ENCODE measurements around the gene MAP2K6. TPM values are rescaled to one million over a fixed set of nuclear protein-coding genes. Genes with fewer than 3 reads are reported as not detected.

MAP2K6 gene
- total and polyA plus RNA-seq, 2 donors (not counting 3 experiments of a cell fraction or from before 2014, with no cell fraction given), result 5.9 to 13.9 TPM

DNA sequence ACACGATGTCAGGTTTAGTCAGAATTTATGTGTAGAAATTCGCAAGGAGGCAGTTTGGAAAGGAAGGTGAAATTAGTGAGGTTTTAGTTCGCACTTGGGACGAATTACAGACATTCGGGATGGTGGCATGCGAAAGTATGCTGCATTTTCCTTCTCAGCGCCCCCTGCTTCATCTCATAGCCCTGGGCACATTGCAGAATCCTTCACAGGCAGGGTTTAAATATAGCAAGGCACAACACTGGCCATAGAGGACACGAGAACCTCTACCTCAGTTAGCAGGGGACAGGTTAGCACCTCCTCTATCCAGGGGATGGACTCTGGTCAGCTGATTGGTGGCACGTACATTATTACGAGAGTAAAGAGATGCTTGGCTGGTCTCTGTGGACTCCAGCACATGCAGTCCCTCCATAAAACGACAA, 47.5 kb downstream of the MAP2K6 start:
- no peak for DNase-seq (ENCODE audit: low read depth, low spot score)
- no peaks in the 10 kb centered on the region for H3K36me3 ChIP-seq (ENCODE audit: control insufficient read depth in 2 of 2, extremely low read depth in 1 of 2, insufficient read depth in 2 of 2, low read length in 2 of 2)
- no peak overlapping the region for H2AFZ ChIP-seq (ENCODE audit: low read depth, low read length)
- no peaks in the 10 kb centered on the region for H3K79me2 ChIP-seq (ENCODE audit: control insufficient read depth, insufficient read depth, low read length)
- peaks cover 7% of the 10 kb centered on the region for H3K4me1 ChIP-seq (ENCODE audit: control insufficient read depth, extremely low read depth, insufficient read depth, low read length)
- H3K4me3 ChIP-seq (replicated peaks in 1 of 3; ENCODE audit: insufficient read depth in 1 of 3, low read depth in 1 of 3, low read length in 3 of 3), result no peak overlapping the region
- H3K9me1 ChIP-seq (replicated peaks; ENCODE audit: control insufficient read depth, extremely low read depth, insufficient read depth, low read length), result no peaks in the 10 kb centered on the region
- no peaks in the 10 kb centered on the region for H3K27me3 ChIP-seq (ENCODE audit: control insufficient read depth in 2 of 2, insufficient read depth in 2 of 2, low read length in 2 of 2)
- dilution Hi-C loops (cut with MboI; ENCODE audit: extremely low pct_ligation_motif_present, low sequenced_read_pairs), result no loop called here
- TF ChIP-seq GATA2 (IDR thresholded peaks at IDR 0.05; ENCODE audit: insufficient read depth, insufficient read length, low read depth, low read length), result no peak
- TF ChIP-seq MYC (IDR thresholded peaks at IDR 0.05; ENCODE audit: low read depth, low read length), result no peak
- TF ChIP-seq CTCF (IDR thresholded peaks at IDR 0.05; ENCODE audit: extremely low read depth in 1 of 2, insufficient read depth in 1 of 2, low read depth in 1 of 2, low read length in 2 of 2), result no peak
- TF ChIP-seq POLR2AphosphoS5 (IDR thresholded peaks at IDR 0.05; ENCODE audit: insufficient read depth, low read depth, low read length), result no peak
- no peak for TF ChIP-seq POLR2A (IDR thresholded peaks at IDR 0.05; ENCODE audit: low read depth, low read length)
- no peak for TF ChIP-seq FOS (IDR thresholded peaks at IDR 0.05; ENCODE audit: borderline replicate concordance, insufficient read depth, low read length)
- no peak for TF ChIP-seq JUN (IDR thresholded peaks at IDR 0.05; ENCODE audit: borderline replicate concordance, insufficient read depth, insufficient read length, low read depth)
- TF ChIP-seq MAX (IDR thresholded peaks at IDR 0.05; ENCODE audit: insufficient read depth, insufficient read length), result no peak
- no peak for TF ChIP-seq EZH2 (IDR thresholded peaks at IDR 0.05; ENCODE audit: borderline replicate concordance, low read depth, low read length, severe bottlenecking)
- H4K20me1 ChIP-seq (replicated peaks; ENCODE audit: control insufficient read depth, extremely low read depth, insufficient read depth, low read length), result no peaks in the 10 kb centered on the region
- intact Hi-C loops (cut with micrococcal nuclease), result no loop called here
- no peak overlapping the region for H3K27ac ChIP-seq (ENCODE audit: insufficient read depth, low read depth, low read length)
- FAIRE-seq, result no peak
- no peak overlapping the region for H3K9ac ChIP-seq (replicated peaks; ENCODE audit: extremely low read depth, insufficient read depth, low read length)
- no peaks in the 10 kb centered on the region for H3K9me3 ChIP-seq (replicated peaks; ENCODE audit: control insufficient read depth, insufficient read depth, low read length)
- H3K4me2 ChIP-seq (ENCODE audit: insufficient read depth, low read length), result no peak overlapping the region
- BruUV-seq (replicated peaks), result no TSS peak
- ChIA-PET CTCF (interaction anchor here (1.4 kb wide), 1 partner anchor 40 kb away, joined by 4 read pairs; no protein-coding TSS in a partner anchor), POLR2A (no interaction called here)

Measured in endothelial cell of umbilical vein (primary cell).